Measurements from ENCODE around the gene FAM3B.
A peak's percentile ranks its signal among the peaks of the same experiment; 100 is the strongest.

FAM3B gene

DNA sequence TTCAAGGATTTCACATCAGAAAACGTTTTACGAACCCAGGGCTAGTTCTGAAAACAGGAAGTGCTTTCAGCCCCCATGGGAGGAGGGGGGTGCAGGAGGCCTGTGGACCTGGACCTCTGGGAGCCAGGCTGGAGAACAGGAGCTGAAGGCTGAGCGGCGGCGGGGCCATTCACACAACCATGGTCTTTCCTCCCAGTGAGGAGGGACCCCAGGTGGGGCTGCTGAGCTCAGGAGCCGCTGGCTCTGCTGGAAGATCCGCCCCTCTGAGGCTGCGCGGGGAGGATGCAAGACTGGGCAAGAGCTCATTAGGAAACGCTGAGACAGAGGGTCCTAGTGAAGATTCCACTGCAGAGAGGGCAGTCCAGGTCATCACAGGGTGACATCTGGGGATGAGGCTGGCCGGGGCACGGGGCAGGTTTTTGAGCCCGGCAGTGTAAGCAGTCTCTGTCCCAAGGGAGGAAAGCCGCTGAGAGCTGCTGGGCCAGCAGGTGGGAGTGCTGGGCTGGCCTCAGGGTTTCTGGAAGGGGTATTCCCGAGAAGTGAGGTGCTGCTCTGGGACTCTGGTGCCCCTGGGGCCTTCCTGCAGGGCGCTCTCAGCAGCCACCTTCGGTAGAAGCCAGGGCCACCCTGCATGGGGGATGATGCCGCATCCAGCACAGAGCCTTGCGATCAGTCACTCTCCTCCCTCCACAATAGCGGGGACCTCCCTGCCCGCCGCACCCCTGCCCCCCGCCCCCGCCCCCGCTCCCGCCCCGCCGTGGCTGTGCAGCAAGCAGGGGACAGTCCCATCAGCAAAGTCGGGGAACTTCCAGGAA, 52.7 kb downstream of the FAM3B start:
- DNase-seq, result peak in 1 of 2 experiments; percentile 47

DNA sequence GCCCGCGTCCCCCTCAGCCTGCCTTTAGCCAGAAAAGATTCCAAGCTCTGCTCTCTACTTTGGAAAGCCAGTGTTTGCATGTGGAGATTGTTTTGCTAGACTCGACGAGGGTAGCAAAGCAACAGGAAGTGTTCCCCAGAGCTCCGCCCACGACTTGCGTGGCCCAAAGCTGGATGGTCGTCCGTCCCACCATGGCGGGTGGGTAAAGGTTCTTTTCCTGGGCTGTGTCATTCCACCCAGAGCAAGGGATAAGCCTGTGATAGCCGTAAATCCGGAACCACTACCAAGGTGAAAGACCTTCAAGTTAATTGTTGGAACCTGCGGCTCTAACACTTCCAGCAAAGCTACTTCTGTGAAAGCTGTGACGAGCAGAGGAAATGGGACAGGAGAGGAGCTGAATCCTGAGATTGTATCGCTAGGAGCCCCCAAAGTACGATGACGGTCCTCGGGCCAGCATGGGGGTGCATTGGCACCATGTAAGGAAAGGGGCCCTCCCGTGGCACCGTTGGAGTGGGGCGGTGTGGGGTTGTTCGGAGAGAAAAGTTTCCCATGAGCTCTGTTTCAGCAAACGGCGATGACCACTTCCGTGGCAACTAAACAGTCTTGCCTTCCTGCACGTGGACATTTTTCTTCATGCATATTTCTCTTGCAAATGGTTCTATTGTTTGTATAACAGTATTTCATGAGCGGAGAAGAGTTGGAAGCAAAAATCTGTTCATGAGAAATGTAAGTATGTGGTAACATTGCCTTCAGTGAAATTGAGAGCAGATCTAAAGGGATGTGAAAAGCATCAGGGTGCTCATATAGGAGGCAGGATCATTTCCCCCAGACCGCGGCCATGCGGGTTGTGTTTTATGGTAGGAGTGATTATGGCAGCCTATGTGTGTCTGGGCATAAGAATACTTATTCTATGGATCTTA, 53.6 kb downstream of the FAM3B start:
- DNase-seq, result peak; percentile 43 to 59

DNA sequence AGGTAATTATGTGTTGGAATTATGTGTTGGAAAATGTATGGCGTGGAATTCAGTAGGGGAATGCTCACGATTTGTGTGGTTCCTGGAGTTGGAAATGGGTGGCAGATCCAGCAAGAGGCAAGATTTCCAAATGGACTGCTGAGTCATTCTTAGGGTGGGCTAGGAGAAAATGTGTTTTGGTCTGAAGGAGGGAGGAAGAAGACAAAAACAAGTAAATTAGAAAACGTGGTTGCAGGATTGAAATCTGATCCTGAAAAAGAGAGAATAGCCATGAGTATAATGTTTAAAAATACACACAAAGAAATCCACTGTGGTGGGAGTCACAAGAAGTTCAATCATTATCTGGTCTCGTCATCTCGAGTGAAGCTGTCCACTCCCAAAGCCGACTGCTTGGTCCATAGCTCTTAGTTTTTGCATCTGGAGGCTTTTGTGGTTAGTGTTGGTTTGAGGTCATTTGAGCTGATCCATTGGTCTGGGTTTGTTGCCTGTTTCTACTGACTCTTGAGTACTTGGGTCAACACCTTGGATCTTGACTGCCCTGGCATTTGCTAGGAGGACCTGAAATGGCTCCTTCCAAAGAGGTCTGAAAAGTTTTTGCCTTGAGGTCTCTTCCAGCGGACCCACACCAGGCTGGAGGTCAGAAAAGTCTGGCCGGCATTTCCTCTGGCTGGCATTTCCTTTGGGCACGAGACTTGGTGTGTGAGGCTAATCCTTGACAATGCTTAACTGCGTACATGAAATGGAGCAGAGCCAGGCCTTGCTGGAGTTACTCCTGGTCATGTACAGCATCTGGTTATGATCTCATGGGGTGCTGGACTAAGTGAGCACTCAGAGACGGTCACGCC, 54.5 kb downstream of the FAM3B start:
- no peak for DNase-seq

DNA sequence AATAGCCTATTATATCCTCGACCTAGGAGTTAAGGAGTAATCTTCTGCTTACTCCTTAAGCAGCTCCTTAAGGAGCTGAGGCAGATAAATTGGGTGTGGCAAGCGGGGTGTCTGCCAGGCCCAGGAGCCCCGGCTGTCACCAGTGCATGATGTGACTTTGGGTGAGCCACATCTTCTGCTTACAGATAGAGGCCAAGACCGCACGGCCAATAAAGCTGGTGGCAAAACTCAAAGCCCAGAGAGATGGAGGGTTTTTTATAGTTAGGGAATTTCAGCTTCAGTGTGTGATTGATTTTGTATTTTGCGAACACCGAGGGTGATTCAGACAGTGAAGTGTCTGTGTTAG, 55.1 kb downstream of the FAM3B start:
- no peak for DNase-seq

DNA sequence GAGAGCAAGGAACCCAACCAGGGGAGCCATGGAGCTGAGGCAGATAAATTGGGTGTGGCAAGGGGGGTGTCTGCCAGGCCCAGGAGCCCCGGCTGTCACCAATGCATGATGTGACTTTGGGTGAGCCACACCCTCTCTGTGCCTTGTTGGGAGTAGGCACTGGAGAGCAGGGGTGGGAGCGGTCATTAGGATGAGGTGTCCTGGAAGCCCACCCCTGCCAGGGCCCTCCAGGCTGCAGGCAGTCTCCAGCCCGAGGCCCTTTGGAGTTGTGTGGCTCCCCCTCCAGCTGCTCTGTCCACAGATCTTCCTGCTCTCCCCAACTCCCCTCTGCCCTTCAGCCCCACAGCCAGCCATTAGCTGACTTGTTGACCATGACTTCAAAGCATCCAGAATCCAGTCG, 56.7 kb downstream of the FAM3B start:
- no peak for DNase-seq

DNA sequence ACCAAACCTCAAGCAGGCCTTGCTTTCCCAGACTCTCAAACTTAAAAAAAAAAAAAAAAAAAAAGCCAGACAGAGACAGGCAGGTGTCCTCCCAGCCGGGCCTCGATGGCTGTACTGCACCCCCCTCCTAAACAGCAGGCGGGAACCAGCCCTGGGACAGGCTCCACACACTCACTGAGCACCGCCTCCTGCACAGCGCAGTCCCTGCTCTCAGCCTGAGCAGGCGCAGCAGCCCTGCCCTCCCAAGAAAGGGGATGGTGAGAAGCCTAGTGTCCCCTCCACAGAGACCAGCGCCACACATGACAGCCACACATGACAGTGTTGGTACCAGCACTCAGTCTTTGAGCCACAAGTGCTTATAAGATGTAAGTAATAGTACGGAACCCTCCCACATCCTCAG, 57.2 kb downstream of the FAM3B start:
- no peak for DNase-seq

DNA sequence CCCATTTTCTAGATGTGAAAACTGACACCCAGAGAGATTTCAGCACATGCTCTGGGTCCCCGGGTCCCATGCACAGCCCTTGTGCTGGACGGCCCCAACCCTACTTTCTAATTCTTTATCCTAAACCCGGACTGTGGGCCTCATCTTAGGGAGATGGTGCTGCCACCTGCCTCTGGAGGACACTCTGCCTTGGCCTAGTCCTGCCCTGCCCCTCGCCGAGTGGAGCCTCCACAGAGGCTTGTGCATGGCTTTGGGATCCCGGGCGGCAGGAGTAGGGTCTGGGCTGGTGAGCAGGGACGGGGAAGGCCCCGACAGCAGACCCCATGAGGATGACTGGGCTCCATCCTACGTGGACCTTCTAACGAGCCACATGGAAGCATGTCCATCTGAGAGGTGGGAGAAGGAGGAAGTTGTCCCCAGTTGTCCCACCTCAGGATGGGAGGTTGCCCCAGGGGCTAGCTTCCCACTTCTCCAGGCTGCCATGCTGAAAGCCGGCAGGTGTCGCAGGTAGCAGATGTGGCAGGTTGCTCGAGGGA, 57.6 kb downstream of the FAM3B start:
- no peak for DNase-seq

DNA sequence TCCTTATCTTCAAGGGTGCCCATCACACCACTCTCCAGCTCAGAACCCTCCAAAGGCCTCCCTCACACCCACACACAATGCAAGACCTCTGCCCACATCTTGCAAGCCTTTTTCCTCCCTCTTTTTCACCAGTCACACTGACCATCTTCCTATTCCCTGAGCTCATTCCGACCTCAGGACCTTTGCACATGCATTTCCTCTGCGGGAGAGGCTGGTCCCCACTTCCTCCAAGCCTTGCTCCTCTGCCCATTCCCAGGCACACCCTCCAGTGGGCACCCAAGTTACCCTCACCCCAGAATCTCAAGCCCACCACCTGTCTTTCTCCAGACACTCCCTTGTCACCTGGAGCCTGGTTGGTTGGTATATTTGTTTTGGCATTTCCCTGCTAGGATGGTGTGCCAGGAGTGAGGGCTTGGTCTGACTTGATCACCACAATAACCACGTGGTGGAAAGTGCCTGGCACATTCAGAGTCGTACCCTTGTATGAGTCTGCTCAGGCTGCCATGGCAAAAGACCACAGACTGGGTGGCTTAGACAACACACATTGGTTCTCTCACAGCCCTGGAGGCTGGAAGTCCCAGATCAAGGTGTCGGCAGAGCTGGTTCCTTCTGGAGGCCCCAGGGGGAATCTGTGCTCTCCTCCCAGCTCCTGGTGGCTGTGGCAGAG, 58.4 kb downstream of the FAM3B start:
- peak in 1 of 2 experiments; percentile 29 for DNase-seq

DNA sequence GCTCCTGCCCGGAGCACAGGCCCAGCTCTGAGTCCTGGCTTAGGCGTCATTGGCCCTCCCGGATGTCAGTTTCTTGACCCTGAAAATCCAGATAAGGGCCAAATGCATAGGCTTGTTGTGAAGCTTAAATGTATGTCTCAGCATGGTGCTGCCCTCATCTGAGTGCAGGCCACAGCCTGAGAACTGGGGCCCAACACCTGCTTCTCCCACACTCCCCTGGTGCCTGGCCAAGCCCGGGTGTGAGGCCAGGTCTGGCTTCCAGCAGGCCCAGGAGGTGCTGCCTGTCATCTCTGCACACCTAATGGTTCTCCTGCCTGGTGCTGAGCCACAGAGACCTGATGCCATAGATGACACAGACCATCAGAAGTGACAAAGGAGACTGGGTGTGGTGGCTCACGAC, 59.3 kb downstream of the FAM3B start:
- no peak for DNase-seq

DNA sequence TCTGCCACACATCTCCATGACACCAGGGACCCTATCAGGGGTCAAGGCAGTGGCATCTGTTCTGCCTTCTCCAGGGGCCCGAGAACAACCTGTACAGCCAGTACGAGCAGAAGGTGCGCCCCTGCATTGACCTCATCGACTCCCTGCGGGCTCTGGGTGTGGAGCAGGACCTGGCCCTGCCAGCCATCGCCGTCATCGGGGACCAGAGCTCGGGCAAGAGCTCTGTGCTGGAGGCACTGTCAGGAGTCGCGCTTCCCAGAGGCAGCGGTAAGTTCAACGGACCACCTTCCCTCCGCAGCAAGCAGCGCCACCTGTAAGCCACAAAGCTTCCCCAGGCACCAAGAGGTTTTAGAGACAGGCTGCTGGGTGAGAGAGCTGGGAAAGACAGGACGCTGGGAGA, 61.1 kb downstream of the FAM3B start:
- DNase-seq, result no peak

DNA sequence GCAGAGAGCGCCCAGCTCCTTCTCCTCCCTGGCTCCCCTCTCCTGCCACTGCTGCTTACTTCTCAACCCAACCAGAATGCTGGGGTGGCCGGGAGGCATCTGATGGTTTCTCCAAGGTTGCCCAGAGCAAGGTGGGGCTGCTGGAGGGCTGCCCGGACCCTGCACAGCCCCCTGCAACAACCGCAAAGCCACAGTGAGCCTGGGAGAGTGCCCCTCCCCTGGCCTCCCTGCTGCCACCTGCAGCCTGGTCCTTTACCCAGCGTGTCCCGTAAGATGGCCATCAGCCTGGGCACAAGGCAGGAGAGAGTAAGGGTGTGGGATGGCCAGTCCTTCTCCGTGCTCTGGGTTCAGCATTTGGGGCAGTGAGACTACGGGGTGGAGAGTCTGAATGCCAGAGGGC, 62.2 kb downstream of the FAM3B start:
- DNase-seq, result no peak

DNA sequence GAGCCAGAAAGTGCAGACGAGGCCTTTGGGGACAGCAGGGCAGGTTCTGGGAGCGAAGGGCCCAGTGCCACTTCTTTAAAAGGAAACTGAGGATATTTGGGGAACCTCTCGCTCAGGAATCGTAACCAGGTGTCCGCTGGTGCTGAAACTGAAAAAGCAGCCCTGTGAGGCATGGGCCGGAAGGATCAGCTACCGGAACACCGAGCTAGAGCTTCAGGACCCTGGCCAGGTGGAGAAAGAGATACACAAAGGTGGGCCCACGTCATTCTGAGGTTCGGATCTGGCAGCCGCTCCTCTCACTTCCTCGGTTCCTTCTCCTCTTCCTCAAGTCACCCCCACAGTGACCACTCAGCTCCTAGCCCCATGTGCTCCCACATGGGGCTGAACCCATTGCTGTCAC, 63.3 kb downstream of the FAM3B start:
- no peak for DNase-seq

DNA sequence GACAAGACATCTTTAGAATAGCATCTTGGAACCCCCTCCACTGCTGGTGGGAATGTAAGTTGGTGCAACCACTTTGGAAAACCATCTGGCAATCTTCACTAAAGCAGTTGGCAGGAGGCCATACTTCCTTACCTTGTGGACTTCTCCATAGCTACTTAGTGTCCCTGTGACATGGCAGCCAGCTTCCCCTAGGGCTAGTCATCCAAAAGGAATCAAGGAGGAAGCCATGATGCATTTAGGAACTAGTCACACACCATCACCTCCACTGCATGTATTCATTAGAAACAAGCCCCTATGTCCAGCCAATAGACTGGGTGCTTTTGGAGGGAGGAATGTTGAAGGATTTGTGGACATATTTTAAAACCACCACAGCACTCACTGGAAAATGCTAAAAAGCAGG, 65.1 kb downstream of the FAM3B start:
- no peak for DNase-seq

DNA sequence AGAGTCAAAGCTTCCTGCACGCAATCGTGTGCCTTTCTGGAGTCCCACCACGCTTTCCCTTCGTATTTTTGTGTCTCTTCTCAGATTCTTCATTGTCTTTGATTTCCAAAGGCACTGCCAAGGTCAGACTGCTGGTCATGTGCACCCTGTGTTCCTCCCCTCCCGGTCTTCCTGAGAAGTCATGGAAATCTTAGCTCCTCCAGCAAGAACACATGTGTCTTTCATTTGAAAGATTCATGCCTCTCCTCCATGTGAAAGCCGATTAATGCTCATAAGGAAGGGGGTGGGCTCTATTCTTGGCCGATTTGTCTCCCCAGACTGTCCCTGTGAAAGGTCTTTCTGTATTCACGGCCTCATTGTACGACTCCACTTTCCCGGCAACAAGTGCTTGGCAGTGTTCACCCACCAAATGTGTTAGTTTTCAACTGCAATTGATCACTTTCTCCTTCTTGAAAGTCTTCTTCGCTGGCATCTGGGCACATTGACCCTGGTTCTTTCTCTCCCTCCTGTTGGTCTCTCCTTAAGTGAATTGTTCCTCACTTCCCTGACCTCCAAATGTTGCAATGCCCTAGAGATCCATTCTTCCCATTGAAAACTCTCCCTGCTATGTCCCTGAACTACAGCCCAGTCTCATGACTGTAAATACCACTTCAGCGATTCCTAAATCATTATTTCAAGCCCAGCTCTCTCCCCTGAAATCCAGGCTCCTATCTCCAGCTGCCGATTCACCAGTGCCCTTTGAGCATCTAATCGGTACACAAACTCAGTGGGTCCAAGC, 70.6 kb downstream of the FAM3B start:
- DNase-seq, result no peak

DNA sequence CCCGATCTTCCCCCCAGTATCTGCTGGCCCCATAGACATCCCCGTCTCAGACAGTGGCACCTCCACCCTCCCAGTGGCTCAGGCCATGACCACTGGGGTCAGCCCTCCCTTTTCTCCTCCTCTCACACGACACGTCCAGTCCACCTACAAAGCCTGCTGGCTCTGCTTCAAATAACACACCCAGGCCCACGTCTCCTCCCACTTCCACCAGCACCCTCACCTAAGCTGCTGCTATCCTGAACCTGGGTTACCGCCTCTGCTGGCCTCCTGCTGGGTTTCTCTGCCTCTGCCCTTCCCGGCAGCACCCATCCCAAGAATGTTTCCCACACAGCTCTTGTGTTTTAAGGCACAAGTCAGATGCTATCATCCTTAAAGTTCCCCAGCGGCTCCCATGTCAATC, 71.2 kb downstream of the FAM3B start:
- DNase-seq, result no peak

DNA sequence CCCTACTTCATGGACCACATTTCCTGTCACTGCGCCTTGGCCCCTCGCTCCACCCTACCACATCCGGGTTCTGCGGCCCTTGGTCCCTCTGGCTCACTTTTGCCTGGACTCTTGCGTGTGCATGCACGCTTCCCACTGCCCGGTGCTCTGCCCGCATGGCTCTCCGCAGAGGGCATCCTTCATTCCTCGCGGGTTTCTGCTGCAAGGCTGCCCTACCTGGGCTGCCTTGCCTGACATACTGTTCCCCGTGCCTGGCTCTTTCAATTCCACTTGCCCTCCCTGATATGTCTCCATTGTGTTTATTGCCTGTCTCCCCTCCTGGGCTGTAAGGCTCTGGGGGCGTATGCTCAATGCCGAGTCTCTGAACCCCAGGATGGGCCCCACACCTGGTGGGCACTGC, 71.7 kb downstream of the FAM3B start:
- no peak for DNase-seq

DNA sequence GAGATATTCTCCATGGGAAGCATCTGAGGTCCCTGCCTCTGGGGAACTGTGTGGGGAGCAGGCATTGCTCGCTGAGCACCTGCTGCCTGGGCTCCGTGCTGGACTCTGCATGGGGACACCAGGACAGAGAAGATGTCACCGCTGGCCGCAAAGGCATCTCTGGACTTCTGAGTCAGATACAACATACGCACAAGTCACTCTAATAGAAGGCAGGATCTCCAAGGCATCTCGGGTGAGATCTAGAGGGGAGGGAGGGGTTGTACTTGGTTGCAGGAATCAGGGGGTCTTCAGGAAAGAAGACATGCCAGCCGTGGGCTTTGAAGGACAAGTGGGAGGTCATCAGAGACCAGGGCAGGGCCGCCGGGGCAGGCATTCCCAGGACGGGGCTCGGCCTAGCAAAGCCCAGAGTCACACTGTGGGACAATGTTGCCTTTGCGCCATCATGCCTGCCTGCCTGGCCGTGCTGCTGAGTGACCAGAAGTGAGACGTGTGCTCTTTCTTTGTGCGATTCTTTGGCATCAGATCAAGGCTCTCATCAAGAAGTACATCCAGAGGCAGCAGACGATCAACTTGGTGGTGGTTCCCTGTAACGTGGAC, 73.5 kb downstream of the FAM3B start:
- DNase-seq, result no peak

DNA sequence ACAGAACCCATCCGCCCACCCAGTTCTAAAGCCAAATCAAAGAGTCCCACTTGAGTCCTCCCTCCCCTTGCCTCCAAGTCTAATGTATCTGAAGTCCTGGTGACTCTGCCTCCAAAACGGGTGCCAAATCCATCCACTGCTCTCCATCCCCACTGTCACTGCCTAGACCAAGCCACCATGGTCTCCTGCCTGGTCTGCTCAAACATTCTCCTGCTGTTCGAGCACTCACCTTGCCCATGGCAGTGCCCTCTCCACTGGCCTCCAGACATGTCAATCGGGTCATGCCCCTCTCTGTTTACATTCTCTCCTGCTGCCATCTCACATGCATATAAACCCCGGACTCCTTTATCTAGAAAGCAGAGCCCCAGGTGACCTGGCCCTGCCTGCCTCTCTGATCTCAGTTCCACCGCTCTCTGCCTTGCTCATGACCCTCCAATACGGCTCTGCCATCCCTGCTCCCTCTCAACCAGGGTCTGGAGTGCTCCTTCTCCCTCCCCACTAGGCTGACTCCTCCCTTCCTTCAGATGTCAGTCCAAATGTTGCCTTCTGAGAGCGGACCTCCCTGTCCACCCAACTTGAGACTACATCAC, 77.4 kb downstream of the FAM3B start:
- no peak for DNase-seq

DNA sequence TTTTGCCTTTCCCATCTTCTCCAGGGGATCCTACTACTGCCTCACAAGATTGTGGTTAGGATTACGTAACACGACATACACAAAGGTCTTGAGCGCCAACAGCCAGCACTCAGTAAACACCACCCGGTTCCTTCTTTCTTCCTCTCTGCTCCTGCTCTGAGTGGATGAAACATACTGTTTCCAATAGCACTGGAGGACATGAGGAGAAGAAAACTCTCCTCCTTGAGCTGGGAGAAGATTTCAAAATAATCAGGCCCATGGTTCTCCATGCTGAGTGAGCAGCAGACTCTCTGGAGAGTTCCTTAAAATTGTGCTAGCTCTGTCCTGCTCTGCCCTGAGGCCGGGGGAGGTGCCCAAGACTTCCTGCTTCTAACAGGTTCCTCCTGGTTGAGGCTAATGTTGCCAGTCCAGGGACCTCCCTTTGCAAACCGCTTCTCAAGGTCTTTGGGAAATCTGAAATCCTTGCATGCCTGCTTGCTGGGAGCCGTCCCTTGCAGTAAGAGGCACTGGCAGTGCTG, 80.0 kb downstream of the FAM3B start:
- DNase-seq, result no peak

DNA sequence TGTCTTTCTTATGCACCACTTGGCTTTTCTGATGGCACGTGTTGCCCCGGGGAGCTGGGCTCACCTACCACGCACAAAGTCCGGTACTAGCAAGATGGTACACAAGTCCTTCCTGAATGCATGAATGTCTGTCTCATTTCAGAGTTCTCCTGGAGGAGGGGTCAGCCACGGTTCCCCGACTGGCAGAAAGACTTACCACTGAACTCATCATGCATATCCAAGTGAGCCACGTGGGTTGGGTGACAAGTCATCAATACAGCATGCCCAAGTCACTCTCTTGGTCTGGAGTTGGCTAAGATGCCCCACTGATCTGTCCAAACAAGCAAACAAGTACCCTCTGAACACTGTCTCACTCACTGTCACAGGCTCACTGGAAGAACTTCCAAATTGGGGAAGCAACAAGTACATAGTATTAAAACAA, 80.9 kb downstream of the FAM3B start:
- DNase-seq, result no peak

DNA sequence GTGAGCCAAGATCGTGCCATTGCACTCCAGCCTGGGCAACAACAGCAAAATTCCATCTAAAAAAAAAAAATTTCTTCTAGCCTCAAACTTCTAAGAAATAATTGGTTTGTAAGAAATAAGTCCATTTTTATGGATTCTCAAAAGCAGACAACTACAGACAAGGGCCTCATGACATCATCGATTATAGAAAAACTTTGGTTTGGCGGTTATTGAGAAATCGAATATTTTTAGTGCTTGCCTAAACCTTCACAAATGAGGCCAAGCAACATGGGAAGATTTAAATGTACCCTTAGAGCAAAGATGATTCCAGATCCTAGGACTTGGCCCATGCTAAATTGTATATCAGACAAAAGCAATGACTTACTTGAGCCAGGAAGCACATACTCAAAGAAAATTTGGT, 81.7 kb downstream of the FAM3B start:
- DNase-seq, result no peak

Data from activated CD4-positive, alpha-beta T cell treated with anti-CD3 and anti-CD28 coated beads, Interleukin-2, amount 50 U/mL, for 48 hours (primary cell).